SK-N-SH (cell line): ENCODE measurements around the gene PXYLP1. TPM values are rescaled to one million over a fixed set of nuclear protein-coding genes. Genes with fewer than 3 reads are reported as not detected.
A peak's percentile ranks its signal among the peaks of the same experiment; 100 is the strongest.

Experiments used
- CTCF ChIA-PET: fragments of 300-600, 350-600 bp; formaldehyde crosslinking; extraction: SDS; loops from one replicate; lab custom pipeline; 2021; lab: Yijun Ruan, JAX
- POLR2A ChIA-PET: fragments of 350-600 bp; sonication (Branson Sonifier 250); formaldehyde crosslinking; extraction: SDS; loops from one replicate; lab custom pipeline; 2020; ENCODE audit warnings: antibody characterized with exemption, inconsistent platforms; lab: Yijun Ruan, JAX
- DNase-seq: peaks from one replicate; pipeline ENCODE4 v3.0.0; 2012
- H2AFZ ChIP-seq: fragments of 200-600 bp; sonication (generic); 2 replicates; pipeline ENCODE4 v1.8.1; 2016; ENCODE audit warnings: antibody characterized with exemption, mild to moderate bottlenecking, low read depth
- H3F3A ChIP-seq: fragments of 200-600 bp; sonication (generic); replicated peaks from 2 replicates; pipeline ENCODE3; 2016; ENCODE audit warnings: antibody characterized with exemption, mild to moderate bottlenecking; ENCODE audit not compliant: insufficient read depth
- H3K27ac ChIP-seq, 2 experiments: fragments of 200-500 bp in 1 of 2; fragments of 200-600 bp in 1 of 2; sonication (Bioruptor generic) in 1 of 2; sonication (generic), shearing (Covaris generic) in 1 of 2; 2 replicates each; pipeline versions ENCODE4 v1.5.1 to v1.6.1; 2014 to 2016; ENCODE audit warnings: low read depth in 2 of 2, inconsistent platforms in 1 of 2, low read length in 1 of 2, mild to moderate bottlenecking in 1 of 2, mixed read lengths in 1 of 2
- H3K27me3 ChIP-seq: fragments of 200-600 bp; sonication (generic), shearing (Covaris generic); 2 replicates; pipeline ENCODE4 v1.6.1; 2016; ENCODE audit warnings: mixed run types; ENCODE audit not compliant: insufficient read depth
- H3K36me3 ChIP-seq, 2 experiments: fragments of 200-500 bp in 1 of 2; fragments of 200-600 bp in 1 of 2; sonication (Bioruptor generic) in 1 of 2; sonication (generic) in 1 of 2; replicated peaks in 1 of 2; 2 replicates each; pipeline versions ENCODE3 to v1.5.1; 2014 to 2016; ENCODE audit warnings: low read length in 1 of 2, mild to moderate bottlenecking in 1 of 2; ENCODE audit not compliant: insufficient read depth in 2 of 2, control insufficient read depth in 1 of 2
- H3K4me1 ChIP-seq, 2 experiments: fragments of 200-500 bp in 1 of 2; fragments of 200-600 bp in 1 of 2; sonication (Bioruptor generic) in 1 of 2; sonication (generic), shearing (Covaris generic) in 1 of 2; 2 replicates each; pipeline versions ENCODE4 v1.5.1 to v1.6.1; 2014 to 2016; ENCODE audit warnings: low read depth in 1 of 2, low read length in 1 of 2, mixed run types in 1 of 2; ENCODE audit not compliant: insufficient read depth in 2 of 2, control insufficient read depth in 1 of 2
- H3K4me2 ChIP-seq: fragments of 200-600 bp; sonication (generic), shearing (Covaris generic); 2 replicates; pipeline ENCODE4 v1.6.1; 2017; ENCODE audit warnings: mixed run types
- H3K4me3 ChIP-seq, 2 experiments: fragments of 200-500 bp in 1 of 2; fragments of 200-600 bp in 1 of 2; sonication (Bioruptor generic) in 1 of 2; sonication (generic), shearing (Covaris generic) in 1 of 2; 2 replicates each; pipeline versions ENCODE4 v1.5.1 to v1.8.1; 2014 to 2016; ENCODE audit warnings: low read depth in 2 of 2, inconsistent platforms in 1 of 2, low read length in 1 of 2, mild to moderate bottlenecking in 1 of 2, mixed read lengths in 1 of 2, moderate library complexity in 1 of 2
- H3K79me2 ChIP-seq: fragments of 200-600 bp; sonication (generic); 2 replicates; pipeline ENCODE4 v1.8.1; 2017; ENCODE audit warnings: mild to moderate bottlenecking; ENCODE audit not compliant: insufficient read depth
- H3K9ac ChIP-seq: fragments of 200-600 bp; sonication (generic); 2 replicates; pipeline ENCODE4 v1.6.1; 2017; ENCODE audit warnings: mixed run types
- H3K9me2 ChIP-seq: fragments of 200-600 bp; sonication (generic); 2 replicates; pipeline ENCODE4 v1.6.1; 2017; ENCODE audit warnings: mixed run types
- H3K9me3 ChIP-seq: fragments of 200-600 bp; sonication (generic); 2 replicates; pipeline ENCODE4 v1.6.1; 2017; ENCODE audit warnings: mixed run types, mild to moderate bottlenecking, moderate library complexity
- H4K20me1 ChIP-seq: fragments of 200-600 bp; sonication (generic); 2 replicates; pipeline ENCODE4 v1.6.1; 2017; ENCODE audit warnings: mild to moderate bottlenecking, mixed run types; ENCODE audit not compliant: insufficient read depth
- CHD2 ChIP-seq: fragments of 150-350 bp; IDR thresholded peaks from 2 replicates; pipeline ENCODE4 v1.6.1; 2018; ENCODE audit warnings: low read length; ENCODE audit not compliant: partially characterized antibody
- ELF1 ChIP-seq: IDR thresholded peaks from 2 replicates; pipeline ENCODE4 v1.4.0; 2012
- EP300 ChIP-seq, 2 experiments: IDR thresholded peaks; 2 replicates each; pipeline versions ENCODE4 v1.4.0 to v1.6.1; 2012; ENCODE audit warnings: borderline replicate concordance in 1 of 2, low read depth in 1 of 2, low read length in 1 of 2
- EZH2phosphoT487 ChIP-seq: fragments of 200-600 bp; sonication (generic); IDR thresholded peaks from 2 replicates; pipeline ENCODE4 v1.6.1; 2017; ENCODE audit warnings: low read depth, mixed run types, mild to moderate bottlenecking, antibody characterized with exemption, moderate library complexity, borderline replicate concordance
- FOSL2 ChIP-seq: IDR thresholded peaks from 2 replicates; pipeline ENCODE4 v1.4.0; 2012; ENCODE audit warnings: low read depth, mild to moderate bottlenecking, moderate library complexity, borderline replicate concordance
- FOXJ3 ChIP-seq: sonication (generic); formaldehyde crosslinking; IDR thresholded peaks from 2 replicates; pipeline ENCODE4 v1.5.1; 2020; ENCODE audit warnings: mild to moderate bottlenecking, missing genetic modification reagents
- JUND ChIP-seq: IDR thresholded peaks from 2 replicates; pipeline ENCODE4 v1.4.0; 2012
- MEF2A ChIP-seq: IDR thresholded peaks from 2 replicates; pipeline ENCODE4 v1.4.0; 2012; ENCODE audit warnings: low read depth, borderline replicate concordance
- MXI1 ChIP-seq: IDR thresholded peaks from 2 replicates; pipeline ENCODE4 v1.6.1; 2012; ENCODE audit warnings: mild to moderate bottlenecking, low read depth, low read length, improper control_type of control experiment
- NRF1 ChIP-seq: IDR thresholded peaks from 2 replicates; pipeline ENCODE4 v1.6.1; 2012; ENCODE audit warnings: low read depth, mild to moderate bottlenecking, low read length
- POLR2AphosphoS5 ChIP-seq: IDR thresholded peaks from 2 replicates; pipeline ENCODE4 v1.6.1; 2012; ENCODE audit warnings: low read depth, low read length
- RAD21 ChIP-seq: IDR thresholded peaks from 2 replicates; pipeline ENCODE4 v1.6.1; 2012; ENCODE audit warnings: mild to moderate bottlenecking, low read length
- RCOR1 ChIP-seq: fragments of 150-350 bp; IDR thresholded peaks from 2 replicates; pipeline ENCODE4 v1.6.1; 2017; ENCODE audit warnings: antibody characterized with exemption, low read length
- RXRA ChIP-seq: IDR thresholded peaks from 2 replicates; pipeline ENCODE4 v1.4.0; 2012; ENCODE audit warnings: low read depth, mild to moderate bottlenecking, borderline replicate concordance
- SMC3 ChIP-seq: IDR thresholded peaks from 2 replicates; pipeline ENCODE4 v1.6.1; 2012; ENCODE audit warnings: low read depth, low read length, improper control_type of control experiment
- TAF1 ChIP-seq: IDR thresholded peaks from 2 replicates; pipeline ENCODE4 v1.6.1; 2012; ENCODE audit warnings: low read depth, mild to moderate bottlenecking, low read length, moderate library complexity, borderline replicate concordance
- TCF12 ChIP-seq: IDR thresholded peaks from 2 replicates; pipeline ENCODE4 v1.4.0; 2012
- TEAD4 ChIP-seq: IDR thresholded peaks from 2 replicates; pipeline ENCODE4 v1.4.0; 2012; ENCODE audit warnings: mild to moderate bottlenecking, borderline replicate concordance; ENCODE audit not compliant: insufficient read depth
- WGBS: methylation state at CpG from one replicate; pipeline ENCODE4 v1.1.6; 2017; ENCODE audit warnings: low lambda C conversion rate; 5-methylcytosine and 5-hydroxymethylcytosine counted together
- polyA plus RNA-seq, 3 experiments: library from polyadenylated mRNA; depleted of rRNA; stranded (reverse); fragments of >200 nt; gene quantifications; 2 replicates each; pipeline ENCODE4 v1.2.3, GENCODE V29; 2012
- TF ChIP-seq, protein P1 (sequence below): IDR thresholded peaks from 2 replicates; pipeline ENCODE4; 2012

The PXYLP1 gene
- polyA plus RNA-seq, 1 of the 3 experiments (the other 2 are of a cell fraction): 8.6 TPM

DNA sequence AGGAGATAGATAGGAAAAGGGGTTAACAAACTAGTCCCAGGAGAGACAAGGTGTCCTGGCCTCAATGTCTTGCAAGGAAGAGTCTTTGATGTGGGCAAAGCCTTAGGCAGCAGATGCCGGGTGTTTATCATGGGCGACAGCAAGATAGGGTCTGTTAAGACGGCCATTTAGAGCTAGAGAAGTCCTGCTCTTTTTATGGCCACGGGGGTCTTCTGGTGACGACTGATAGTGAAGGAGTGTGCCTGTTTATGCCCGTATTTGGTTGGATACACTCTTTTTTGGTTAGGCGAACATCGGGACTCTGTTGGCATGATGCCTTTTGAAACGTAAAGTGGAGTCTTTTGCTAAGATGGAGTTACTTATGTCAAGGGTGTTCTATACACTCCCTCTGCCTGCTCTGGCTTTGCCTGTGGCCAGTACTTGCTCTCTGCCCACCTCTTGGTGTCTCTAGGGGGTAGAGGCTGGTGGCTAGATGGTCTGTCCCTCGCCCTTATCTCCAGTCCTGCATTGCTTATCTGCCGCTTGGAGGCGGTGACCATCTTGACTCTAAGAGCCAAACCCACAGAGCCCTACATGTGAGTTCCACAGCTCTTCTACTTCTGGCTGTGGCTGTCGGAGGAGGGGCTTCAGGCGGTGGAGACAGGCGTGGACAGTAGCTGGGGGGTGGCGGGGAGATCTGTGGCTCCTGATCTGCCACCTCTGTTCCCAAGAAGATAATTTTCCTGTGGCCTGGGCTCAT is 80.9 kb downstream of the PXYLP1 start:
- Histone ChIP-seq H3K9ac (peak overlapping the region; percentile 37; the same call in 1 of the 2 replicates), H3K79me2 (no peaks in the 10 kb centered on the region), H3K4me3 (peak overlapping the region; percentile 73 to 77), H3K4me1 (peaks cover 0 to 15% of the 10 kb centered on the region in 2 experiments; a peak in 2 of 4 replicates), H3F3A (no peaks in the 10 kb centered on the region), H3K9me3 (no peaks in the 10 kb centered on the region), H3K4me2 (peak overlapping the region; percentile 86), H3K36me3 (no peaks in the 10 kb centered on the region), H3K27ac (peak overlapping the region; percentile 43 to 82; a peak in 3 of 4 replicates), H3K9me2 (no peaks in the 10 kb centered on the region), H2AFZ (peak overlapping the region; percentile 92), H4K20me1 (no peaks in the 10 kb centered on the region), H3K27me3 (no peaks in the 10 kb centered on the region)
- CTCF ChIA-PET: interaction anchor here (0.6 to 3.1 kb wide), 33 partner anchors 10 to 485 kb away, joined by 3 to 40 read pairs (median 6); partner anchors contain the start of gene PXYLP1
- 65% methylated on average over 12 of the region's 16 CpGs for WGBS
- no peak for DNase-seq
- no peak for TF ChIP-seq FOSL2
- no peak for TF ChIP-seq MXI1
- no peak for TF ChIP-seq TEAD4
- no peak for TF ChIP-seq EP300 (IDR thresholded peaks at IDR 0.05; ENCODE audit: borderline replicate concordance in 1 of 2, low read depth in 1 of 2, low read length in 1 of 2)
- TF ChIP-seq, protein P1, sequence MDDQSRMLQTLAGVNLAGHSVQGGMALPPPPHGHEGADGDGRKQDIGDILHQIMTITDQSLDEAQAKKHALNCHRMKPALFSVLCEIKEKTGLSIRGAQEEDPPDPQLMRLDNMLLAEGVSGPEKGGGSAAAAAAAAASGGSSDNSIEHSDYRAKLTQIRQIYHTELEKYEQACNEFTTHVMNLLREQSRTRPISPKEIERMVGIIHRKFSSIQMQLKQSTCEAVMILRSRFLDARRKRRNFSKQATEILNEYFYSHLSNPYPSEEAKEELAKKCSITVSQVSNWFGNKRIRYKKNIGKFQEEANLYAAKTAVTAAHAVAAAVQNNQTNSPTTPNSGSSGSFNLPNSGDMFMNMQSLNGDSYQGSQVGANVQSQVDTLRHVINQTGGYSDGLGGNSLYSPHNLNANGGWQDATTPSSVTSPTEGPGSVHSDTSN: no peak
- no peak for TF ChIP-seq RAD21
- TF ChIP-seq JUND: no peak
- TF ChIP-seq CHD2: no peak
- TF ChIP-seq MEF2A: no peak
- no peak for TF ChIP-seq RXRA
- no peak for TF ChIP-seq ELF1
- TF ChIP-seq TCF12: no peak
- no peak for TF ChIP-seq NRF1
- no peak for TF ChIP-seq TAF1
- TF ChIP-seq EZH2phosphoT487: no peak
- no peak for TF ChIP-seq FOXJ3 (CRISPR knock-in tag)
- TF ChIP-seq SMC3: no peak
- no peak for TF ChIP-seq POLR2AphosphoS5
- no peak for TF ChIP-seq RCOR1
- POLR2A ChIA-PET: interaction anchor here (1.1 to 1.3 kb wide), 3 partner anchors 9 to 249 kb away, joined by 4 to 8 read pairs (median 4); partner anchors contain the start of gene RASA2
